Stimulated activated CD8-positive, alpha-beta memory T cell treated with anti-CD3 and anti-CD28 coated beads, Interleukin-15, amount 100 ng/mL, for 1 hour (primary cell): Measurements from ENCODE around the gene HIC1.
A peak's percentile ranks its signal among the peaks of the same experiment; 100 is the strongest.

Experiments
- DNase-seq: peaks from one replicate; pipeline ENCODE4 v3.0.0-alpha.2; 2020; ENCODE audit warnings: low read depth

The HIC1 gene

DNA sequence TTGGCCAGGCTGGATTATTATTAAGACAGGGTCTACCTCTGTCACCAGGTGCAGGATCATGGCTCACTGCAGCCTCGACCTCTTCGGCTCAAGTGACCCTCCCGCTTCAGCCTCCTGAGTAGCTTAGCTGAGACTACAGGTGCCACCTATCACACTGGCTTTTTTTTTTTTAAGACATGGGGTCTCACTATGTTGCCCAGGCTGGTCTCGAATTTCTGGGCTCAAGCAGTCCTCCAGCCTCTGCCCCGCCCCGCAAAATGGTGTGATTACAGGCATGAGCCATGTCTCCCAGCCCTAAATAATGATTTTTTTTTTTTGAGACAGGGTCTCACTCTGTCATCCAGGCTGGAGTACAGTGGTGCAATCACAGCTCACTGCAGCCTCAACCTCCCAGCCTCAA, 7.3 kb upstream of the HIC1 start:
- no peak for DNase-seq

DNA sequence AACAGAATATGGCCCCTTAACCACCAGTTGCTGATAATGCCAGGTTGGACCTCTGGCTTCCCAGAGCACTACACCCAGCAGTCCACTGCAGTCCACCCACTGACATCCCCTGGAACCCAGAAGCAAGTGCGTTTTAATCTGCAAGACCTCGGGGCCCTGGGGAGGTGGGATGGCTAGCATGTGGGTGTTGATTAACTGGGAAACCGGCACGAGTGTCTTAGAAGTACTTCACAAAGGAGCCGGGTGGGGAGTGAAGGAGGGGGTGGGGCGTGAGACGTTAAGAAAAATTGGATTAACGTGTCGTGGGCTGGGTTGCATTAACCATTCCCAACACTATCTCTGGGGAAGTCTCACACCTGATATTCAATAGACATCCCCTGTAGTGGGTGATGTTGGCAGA, 6.1 kb upstream of the HIC1 start:
- no peak for DNase-seq

DNA sequence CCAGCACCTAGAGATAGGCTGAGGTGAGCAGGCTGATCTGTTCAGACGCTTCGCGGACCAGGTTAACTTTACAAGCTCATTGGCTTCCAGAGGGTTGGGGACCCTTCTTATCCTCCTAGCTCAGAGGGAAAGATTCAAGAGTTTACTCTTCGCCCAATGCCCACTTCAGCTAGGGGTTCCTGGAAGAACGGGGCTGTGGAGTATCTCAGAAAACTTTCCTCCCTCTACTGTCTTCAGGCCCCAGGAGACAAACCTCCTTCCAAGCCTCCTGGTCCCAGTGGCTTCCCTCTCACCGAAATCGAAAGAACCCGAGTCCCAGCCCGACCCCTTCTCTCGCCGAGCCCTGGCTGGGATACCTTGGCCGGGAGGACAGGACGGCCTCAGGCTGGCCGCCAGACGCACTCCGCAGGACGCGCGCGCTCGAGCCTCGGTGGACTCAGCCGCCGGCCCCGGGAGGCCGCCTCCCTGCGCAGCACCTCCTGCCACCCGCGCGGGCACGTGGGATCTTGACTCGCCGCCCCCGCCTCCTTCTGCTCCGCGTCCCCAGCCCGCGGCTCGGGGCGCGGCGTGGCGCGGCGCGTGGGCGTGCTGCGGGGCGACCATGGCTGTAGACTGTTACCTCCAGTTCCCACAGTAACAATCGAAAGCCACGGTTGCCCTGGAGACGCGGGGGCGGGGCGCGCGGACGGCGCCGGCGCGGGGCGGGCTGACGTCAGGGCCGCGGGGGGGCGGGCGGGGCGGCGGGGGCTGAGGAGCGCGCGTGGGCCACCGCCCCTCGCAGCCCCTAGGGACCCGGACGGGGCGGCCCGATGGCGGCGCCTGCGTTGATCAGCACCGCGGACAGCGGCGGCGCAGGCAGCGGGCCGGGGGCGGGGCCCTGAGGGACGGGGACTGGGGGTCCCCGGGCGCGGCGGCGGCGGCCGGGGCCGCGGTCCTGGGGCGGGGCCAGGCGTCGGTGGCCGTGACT, 5.3 kb upstream of the HIC1 start:
- peak; percentile 83 for DNase-seq

DNA sequence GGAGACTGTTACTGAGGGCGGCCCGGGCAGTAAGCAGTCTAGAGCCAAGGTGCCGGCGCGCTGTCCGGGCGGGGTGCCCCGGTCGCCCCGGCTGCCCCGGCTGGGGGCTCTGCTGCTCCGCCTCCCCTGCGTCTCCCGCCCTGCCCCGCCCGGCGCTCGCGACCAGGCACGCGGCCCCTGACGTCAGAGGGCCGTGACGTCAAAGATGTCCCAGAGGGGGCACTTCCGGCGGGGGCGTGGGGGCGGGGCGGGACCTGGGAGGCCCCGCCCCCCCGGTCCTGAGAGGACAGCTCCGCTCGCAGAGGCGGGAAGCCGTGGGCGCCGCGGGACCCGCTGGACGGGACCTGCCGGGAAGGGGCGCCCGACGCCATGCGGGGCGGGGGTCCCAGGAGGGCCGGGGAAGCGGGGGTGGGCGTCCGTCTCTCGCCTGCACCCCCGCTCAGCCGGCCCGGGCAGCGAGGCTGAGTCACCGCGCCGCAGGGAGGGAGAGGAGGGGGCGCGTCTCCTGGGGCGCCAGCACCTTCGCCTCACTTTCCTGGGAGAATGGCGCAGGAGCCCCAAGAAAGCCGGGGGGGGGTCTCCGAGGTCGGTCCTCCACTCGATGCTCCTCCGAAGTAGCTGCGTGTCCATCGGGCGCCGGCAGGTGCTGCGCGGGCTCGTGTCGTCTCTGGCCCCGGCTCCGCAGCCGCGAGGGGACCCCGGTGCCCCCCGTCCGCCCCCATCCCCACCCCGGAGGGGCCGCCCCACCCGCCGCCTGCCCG, 4.4 kb upstream of the HIC1 start:
- DNase-seq = peak; percentile 46

DNA sequence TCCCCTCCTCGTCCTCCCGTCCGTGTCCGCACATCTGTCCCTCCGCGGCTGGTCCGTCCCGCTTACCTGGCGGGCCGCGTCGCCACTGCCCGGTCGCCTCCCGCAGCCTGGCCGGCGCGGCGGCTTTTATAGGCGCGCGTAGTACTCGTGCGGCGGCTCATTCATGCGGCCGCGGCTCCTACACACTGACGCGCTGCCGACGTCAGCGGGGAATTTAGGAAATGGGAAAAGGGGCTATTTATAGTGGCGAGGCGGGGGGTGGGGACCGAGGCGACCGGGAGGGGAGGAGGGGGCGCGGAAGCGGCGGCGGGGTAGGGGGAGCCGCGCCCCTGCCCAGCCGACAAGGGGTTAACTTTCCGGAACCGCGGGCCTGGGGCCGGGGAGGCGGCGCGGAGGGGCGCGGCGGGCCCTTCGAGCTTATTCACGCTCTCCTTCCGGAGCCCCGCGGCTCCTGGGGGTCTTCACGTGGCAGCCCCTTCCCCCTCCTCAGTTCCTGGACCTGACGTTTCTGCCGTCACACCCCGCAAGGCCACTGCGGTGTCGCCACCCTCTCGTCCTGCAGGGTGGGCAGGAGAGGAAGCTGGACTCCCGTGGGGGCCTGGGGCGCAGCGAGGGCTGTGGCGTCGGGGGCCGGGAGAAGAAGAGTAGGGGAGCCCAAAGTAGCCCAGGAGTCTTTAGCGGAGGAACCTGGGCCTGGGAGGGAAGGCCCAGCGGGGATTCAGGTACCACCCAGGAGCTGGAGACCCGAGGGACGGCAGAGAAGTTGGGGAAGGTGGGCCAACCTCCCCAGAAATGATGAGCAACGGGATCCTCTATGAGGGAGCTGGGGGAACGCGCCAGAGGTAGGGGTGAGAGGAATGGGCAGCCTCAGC, 3.6 kb upstream of the HIC1 start:
- DNase-seq = no peak

DNA sequence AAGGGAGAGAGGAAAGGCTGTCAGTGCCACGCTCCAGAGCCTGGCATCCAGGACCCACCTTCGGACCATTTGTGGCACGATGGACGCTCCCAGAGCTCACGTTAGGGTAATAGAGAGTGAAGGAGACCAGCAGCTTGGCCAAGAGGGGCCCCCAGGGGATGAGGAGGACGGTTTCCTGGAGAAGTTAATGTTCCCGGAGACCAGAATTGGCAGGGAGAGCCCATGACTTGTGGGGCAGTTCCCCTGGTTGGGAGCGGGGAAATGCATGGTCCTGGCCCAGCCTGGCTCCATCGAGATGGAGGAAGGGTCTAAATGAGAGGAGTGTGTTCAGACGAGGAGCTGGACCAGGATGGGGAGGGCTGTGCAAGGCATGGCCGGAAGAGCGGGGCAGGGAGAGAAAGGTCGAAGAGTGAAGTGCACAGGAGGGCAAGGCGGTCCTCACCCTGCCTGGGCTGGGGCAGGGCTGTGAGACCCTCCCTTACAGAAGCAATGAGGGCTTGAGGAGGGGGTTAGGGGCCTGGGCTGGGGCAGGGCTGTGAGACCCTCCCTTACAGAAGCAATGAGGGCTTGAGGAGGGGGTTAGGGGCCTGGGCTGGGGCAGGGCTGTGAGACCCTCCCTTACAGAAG, 2.9 kb upstream of the HIC1 start:
- no peak for DNase-seq

DNA sequence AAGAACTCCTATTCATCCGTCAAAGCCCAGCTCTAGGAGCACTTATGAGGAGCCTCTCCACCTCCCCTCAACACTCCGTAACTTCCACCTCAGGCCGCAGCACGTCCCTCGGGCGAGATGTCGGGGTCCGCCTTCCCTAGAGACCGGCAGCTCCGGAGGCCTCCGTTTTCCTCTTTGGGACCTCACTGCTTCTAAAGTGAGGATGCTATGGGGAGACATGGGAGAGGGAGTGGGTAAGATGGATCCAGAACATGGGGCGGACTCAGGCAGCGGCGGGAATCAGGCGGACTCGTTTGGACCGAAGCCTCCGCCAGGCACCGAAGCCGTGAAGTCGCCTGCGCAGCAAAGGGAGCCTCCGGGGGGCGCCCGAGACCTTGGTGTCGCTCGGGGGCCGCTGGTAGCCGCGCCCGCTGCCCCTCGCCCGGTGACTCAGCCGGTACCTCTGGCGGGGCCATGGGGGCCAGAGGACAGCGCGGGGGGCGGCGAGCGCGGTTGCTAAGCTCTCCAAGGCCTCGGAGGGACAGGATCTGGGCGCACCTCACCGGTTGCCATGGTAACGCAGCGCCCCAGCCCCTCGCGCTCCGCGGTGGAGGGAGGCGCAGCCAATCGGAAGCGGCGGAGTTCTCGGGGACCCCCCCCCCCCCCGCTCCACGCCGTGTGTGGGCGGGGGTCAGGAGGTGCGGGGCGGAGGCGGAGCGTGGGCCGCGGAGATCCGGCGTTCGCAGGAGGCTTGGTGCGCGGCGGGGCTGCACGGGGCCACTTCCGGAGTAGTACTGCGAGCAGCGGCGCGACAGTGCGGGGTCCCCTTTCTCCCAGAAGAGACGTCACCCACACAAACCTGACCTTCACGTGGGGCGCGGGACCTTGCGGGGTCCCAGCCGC, 1.3 kb upstream of the HIC1 start:
- peak; percentile 42 for DNase-seq

DNA sequence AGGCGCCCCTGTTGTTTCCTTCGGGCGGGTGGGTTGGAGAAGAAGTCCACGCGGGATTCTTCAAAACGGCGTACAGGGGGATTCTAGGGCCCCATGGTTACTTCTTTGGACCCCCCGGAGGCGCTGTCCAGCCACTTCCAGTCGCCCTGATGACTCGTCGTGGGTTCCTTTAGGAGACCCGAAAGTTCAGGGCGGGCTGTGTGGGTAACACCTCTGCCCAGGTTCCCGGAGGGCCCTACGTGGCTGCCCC, 716 bp upstream of the HIC1 start:
- DNase-seq = no peak

DNA sequence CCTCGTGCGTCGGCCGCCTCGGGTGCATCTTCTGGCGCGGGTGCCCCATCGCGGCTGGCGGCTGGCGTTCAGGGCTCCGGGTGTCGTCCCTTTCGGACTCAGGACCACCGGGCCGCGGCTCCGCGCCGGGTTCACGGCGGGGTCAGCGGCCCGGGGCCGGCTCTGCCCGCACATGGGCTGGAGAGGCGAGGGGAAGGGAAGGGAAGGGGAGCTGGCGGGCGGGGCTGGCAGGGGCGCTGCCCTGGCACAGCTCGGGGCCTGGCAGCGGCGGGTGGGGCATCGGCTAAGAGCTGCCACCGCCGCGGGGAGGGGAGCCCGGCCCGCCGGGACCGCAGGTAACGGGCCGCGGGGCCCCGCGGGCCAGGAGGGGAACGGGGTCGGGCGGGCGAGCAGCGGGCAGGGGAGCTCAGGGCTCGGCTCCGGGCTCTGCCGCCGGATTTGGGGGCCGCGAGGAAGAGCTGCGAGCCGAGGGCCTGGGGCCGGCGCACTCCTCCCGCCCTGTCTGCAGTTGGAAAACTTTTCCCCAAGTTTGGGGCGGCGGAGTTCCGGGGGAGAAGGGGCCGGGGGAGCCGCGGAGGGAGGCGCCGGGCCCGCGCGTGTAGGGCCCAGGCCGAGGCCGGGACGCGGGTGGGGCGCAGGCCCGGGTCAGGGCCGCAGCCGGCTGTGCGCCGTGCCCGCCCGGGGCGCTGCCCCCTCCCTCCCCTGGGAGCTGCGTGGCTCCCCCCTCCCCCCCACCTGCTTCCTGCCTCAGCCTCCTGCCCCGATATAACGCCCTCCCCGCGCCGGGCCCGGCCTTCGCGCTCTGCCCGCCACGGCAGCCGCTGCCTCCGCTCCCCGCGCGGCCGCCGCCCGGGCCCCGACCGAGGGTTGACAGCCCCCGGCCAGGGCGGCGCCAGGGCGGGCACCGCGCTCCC, 646 bp downstream of the HIC1 start:
- DNase-seq = no peak

DNA sequence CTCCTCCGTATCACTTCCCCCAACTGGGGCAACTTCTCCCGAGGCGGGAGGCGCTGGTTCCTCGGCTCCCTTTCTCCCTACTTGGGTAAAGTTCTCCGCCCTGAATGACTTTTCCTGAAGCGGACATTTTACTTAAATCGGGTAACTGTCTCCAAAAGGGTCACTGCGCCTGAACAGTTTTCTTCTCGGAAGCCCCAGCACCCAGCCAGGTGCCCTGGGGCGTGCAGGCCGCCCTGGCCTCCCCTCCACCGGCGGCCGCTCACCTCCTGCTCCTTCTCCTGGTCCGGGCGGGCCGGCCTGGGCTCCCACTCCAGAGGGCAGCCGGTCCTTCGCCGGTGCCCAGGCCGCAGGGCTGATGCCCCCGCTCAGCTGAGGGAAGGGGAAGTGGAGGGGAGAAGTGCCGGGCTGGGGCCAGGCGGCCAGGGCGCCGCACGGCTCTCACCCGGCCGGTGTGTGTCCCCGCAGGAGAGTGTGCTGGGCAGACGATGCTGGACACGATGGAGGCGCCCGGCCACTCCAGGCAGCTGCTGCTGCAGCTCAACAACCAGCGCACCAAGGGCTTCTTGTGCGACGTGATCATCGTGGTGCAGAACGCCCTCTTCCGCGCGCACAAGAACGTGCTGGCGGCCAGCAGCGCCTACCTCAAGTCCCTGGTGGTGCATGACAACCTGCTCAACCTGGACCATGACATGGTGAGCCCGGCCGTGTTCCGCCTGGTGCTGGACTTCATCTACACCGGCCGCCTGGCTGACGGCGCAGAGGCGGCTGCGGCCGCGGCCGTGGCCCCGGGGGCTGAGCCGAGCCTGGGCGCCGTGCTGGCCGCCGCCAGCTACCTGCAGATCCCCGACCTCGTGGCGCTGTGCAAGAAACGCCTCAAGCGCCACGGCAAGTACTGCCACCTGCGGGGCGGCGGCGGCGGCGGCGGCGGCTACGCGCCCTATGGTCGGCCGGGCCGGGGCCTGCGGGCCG, 1.6 kb downstream of the HIC1 start:
- DNase-seq = no peak

DNA sequence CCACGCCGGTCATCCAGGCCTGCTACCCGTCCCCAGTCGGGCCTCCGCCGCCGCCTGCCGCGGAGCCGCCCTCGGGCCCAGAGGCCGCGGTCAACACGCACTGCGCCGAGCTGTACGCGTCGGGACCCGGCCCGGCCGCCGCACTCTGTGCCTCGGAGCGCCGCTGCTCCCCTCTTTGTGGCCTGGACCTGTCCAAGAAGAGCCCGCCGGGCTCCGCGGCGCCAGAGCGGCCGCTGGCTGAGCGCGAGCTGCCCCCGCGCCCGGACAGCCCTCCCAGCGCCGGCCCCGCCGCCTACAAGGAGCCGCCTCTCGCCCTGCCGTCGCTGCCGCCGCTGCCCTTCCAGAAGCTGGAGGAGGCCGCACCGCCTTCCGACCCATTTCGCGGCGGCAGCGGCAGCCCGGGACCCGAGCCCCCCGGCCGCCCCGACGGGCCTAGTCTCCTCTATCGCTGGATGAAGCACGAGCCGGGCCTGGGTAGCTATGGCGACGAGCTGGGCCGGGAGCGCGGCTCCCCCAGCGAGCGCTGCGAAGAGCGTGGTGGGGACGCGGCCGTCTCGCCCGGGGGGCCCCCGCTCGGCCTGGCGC, 2.4 kb downstream of the HIC1 start:
- no peak for DNase-seq

DNA sequence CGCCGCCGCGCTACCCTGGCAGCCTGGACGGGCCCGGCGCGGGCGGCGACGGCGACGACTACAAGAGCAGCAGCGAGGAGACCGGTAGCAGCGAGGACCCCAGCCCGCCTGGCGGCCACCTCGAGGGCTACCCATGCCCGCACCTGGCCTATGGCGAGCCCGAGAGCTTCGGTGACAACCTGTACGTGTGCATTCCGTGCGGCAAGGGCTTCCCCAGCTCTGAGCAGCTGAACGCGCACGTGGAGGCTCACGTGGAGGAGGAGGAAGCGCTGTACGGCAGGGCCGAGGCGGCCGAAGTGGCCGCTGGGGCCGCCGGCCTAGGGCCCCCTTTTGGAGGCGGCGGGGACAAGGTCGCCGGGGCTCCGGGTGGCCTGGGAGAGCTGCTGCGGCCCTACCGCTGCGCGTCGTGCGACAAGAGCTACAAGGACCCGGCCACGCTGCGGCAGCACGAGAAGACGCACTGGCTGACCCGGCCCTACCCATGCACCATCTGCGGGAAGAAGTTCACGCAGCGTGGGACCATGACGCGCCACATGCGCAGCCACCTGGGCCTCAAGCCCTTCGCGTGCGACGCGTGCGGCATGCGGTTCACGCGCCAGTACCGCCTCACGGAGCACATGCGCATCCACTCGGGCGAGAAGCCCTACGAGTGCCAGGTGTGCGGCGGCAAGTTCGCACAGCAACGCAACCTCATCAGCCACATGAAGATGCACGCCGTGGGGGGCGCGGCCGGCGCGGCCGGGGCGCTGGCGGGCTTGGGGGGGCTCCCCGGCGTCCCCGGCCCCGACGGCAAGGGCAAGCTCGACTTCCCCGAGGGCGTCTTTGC, 3.1 kb downstream of the HIC1 start:
- no peak for DNase-seq

DNA sequence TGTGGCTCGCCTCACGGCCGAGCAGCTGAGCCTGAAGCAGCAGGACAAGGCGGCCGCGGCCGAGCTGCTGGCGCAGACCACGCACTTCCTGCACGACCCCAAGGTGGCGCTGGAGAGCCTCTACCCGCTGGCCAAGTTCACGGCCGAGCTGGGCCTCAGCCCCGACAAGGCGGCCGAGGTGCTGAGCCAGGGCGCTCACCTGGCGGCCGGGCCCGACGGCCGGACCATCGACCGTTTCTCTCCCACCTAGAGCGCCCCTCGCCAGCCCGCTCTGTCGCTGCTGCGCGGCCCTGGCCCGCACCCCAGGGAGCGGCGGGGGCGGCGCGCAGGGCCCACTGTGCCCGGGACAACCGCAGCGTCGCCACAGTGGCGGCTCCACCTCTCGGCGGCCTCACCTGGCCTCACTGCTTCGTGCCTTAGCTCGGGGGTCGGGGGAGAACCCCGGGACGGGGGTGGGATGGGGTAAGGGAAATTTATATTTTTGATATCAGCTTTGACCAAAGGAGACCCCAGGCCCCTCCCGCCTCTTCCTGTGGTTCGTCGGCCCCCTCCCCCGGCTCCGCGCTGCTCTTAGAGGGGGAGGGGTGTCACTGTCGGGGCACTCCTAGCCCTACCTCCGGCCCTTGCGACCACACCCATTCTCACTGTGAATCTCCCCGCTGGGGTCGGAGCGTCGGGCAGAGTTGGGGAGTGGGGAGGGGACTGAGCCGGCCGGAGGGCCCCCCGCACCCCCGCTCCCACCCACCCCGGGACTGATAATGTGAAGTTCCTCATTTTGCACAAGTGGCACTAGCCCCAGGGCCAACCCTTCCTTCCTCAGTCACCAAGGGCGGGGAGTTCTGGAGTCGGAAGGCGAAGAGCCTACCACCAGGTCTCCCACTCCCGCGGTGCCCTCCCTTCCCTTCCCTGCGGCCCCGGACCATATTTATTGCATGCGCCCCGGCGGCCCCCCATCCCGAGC, 4.0 kb downstream of the HIC1 start:
- peak; percentile 40 for DNase-seq

DNA sequence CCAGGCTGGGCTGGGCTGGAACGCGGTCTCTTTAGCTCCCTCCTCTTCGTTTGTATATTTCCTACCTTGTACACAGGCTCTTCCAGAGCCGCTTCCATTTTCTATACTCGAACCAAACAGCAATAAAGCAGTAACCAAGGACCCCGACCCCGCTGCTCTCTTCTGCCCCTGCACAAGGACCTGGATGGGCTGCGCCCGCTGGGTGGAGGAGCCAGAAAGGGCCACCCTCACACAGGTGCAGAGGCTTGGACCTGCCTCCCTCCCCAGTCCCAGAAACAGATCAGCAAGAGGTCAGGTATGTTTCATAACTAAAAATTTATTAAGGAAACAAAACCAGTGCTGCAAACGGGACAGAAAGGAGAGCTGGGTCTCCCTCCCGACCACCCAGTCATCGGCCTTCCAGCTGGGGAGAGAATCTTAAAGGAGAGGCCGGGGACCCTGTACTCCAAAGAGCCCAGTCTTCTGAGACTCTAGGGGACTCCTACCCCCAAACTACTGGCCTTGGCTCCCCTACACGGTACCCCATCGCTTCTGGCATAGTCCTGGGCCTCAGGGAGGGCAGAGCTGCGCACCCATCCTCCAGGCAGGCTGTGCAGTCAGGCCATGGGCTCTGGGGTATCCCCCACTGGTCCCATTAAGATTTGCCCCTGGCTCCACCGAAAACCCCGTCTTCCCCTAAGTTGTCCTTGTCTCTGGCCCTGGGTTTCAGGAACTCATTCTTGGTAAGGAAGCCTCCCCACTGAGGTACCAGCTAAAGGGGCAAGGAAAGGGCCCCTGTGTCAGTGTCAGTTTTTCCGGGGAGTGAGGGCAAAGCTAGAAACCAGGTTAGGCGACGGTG, 4.9 kb downstream of the HIC1 start:
- no peak for DNase-seq

DNA sequence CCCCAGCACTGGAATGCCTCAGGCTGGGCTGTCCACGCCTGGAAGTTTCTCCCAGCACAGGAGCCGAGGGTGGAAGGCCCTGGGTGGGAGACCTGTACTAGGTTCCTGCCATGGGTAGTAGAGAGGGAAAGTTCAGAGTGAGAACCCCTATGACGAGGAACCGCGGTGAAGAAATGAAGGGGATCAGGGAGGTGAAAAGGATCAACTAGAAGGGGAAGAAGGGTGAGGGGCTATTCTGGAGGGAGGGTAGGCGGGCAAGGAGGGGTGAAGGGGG, 5.4 kb downstream of the HIC1 start:
- DNase-seq = no peak
